Measurements from ENCODE around the gene LETM1. TPM values are rescaled to one million over a fixed set of nuclear protein-coding genes. Genes with fewer than 3 reads are reported as not detected.

Gene LETM1
- total and polyA plus RNA-seq, 12 donors = 20.7 to 117 (median 37.9) TPM

DNA sequence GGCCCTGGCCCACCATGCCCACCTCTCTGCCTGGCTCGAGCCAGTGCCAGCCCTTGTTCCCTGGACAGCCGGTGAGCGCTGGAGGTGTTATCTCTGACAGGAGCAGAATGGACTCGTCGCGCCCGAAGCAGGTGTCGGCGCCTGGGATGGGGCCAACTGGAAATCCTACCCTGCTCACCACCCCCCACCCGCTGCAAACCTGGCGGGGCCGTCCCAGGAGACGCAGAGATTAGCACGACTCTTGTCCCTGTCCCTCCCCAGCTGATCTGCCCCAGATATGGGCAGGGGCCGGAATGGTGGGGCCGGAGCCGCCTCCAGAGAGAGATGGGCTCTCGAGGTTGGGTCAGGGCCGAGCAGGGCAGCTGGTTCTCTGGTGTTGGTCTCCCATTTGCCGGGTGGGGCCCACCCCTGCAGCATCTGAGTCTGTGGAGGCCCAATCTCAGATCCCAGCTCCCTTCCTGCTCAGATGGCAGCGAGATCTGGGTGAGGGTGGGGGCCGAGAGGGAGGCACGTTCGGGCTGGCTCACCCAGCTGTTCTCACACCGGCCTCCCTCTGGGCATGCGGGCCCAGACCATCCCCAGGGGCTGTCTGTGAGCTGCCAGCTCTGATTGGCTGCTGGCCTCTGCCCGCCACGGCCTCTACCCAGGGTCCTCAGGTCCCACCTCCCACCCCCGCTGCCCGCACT, 83.0 kb downstream of the LETM1 start:
- no peaks in the 10 kb centered on the region for H3K9me3 ChIP-seq (replicated peaks in 1 of 3)
- TF ChIP-seq, protein P1, sequence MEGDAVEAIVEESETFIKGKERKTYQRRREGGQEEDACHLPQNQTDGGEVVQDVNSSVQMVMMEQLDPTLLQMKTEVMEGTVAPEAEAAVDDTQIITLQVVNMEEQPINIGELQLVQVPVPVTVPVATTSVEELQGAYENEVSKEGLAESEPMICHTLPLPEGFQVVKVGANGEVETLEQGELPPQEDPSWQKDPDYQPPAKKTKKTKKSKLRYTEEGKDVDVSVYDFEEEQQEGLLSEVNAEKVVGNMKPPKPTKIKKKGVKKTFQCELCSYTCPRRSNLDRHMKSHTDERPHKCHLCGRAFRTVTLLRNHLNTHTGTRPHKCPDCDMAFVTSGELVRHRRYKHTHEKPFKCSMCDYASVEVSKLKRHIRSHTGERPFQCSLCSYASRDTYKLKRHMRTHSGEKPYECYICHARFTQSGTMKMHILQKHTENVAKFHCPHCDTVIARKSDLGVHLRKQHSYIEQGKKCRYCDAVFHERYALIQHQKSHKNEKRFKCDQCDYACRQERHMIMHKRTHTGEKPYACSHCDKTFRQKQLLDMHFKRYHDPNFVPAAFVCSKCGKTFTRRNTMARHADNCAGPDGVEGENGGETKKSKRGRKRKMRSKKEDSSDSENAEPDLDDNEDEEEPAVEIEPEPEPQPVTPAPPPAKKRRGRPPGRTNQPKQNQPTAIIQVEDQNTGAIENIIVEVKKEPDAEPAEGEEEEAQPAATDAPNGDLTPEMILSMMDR (IDR thresholded peaks at IDR 0.05) = no peak
- TF ChIP-seq POLR2A (IDR thresholded peaks at IDR 0.05) = no peak
- intact Hi-C loops (cut with DNase I) = no loop called here
- H3K27me3 ChIP-seq = no peaks in the 10 kb centered on the region
- no peak overlapping the region for H3K27ac ChIP-seq
- H3K4me1 ChIP-seq (replicated peaks in 1 of 2) = no peaks in the 10 kb centered on the region
- 74 to 92% (median 89%) methylated on average over 23 to 30 of the region's 30 CpGs; no CpG with 5 or more reads in 1 of the 4 donors for WGBS, 4 donors
- H3K36me3 ChIP-seq (replicated peaks in 1 of 2) = no peaks in the 10 kb centered on the region
- H3K4me3 ChIP-seq = no peak overlapping the region
- no peak for DNase-seq

DNA sequence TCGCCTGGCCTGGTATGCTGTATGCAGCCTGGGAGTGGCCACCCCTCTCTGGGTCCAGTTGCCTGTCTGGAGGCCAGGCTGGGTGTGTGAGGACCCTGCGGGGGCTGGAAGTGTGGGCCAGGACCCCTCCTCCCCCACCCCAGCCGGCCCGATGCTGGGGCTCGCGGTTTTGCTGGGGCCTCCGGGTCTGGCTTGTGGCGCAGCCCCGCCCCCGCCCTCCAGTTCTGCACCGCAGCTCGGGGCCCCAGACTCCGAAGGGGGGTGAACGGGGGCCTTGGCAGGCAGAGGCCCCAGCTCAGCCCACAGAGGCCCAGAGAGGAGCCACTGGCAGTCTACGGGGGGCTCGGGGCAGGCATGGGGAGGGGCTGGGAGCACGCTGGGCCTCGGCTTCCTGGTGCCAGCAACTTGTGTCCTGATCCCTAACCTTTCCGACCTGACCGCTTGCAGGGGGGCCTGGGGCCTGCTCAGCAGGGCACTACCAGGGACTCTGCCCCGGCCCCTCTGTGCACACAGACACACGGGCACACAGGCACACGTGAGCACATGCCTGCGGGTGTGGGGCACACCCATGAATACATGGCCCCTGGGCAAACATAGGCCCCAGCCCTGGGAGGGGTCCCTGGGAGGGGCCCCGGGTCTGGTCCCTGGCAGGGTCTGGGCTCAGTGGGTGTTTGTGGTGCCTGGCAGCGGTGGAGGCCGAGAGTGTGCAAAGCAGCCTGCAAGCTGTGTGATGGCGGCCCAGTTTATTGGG, 84.2 kb downstream of the LETM1 start:
- DNase-seq = no peak
- Histone ChIP-seq H3K4me3 (no peak overlapping the region), H3K9me3 (replicated peaks in 1 of 3) (no peaks in the 10 kb centered on the region), H3K27me3 (no peaks in the 10 kb centered on the region), H3K4me1 (replicated peaks in 1 of 2) (peaks cover 3 to 4% of the 10 kb centered on the region in 2 donors), H3K36me3 (replicated peaks in 1 of 2) (no peaks in the 10 kb centered on the region), H3K27ac (no peak overlapping the region)
- WGBS, 4 donors = 56 to 75% (median 66%) methylated on average over 4 to 27 of the region's 28 CpGs
- intact Hi-C loops (cut with DNase I) = no loop called here
- TF ChIP-seq, protein P1 (IDR thresholded peaks at IDR 0.05) = no peak
- TF ChIP-seq POLR2A (IDR thresholded peaks at IDR 0.05) = no peak

DNA sequence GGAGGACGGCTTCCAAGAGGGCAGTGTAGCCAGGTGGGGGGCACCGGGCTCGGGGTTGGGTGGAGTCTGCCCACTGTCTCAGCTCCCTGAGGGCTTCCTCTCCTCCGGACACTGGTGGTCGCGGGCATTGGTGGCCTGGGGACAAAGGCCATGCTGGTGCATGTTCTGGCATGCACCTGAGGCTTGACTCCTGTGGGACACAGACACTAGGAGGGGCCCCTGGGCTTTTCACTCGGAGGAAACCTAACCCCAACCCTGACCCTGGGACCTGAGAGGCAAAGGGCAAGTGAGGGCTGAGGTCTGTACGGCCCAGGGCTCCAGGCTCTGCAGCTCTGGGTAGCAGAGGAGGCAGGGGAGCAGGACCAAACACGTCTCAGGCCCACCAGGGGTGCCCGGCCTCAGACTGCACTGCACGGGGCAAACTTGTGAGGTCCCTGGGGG, 85.1 kb downstream of the LETM1 start:
- 40 to 88% (median 85%) methylated on average over 1 to 11 of the region's 11 CpGs for WGBS, 4 donors
- no peaks in the 10 kb centered on the region for H3K27me3 ChIP-seq
- TF ChIP-seq, protein P1 (IDR thresholded peaks at IDR 0.05) = no peak
- TF ChIP-seq POLR2A (IDR thresholded peaks at IDR 0.05) = no peak

DNA sequence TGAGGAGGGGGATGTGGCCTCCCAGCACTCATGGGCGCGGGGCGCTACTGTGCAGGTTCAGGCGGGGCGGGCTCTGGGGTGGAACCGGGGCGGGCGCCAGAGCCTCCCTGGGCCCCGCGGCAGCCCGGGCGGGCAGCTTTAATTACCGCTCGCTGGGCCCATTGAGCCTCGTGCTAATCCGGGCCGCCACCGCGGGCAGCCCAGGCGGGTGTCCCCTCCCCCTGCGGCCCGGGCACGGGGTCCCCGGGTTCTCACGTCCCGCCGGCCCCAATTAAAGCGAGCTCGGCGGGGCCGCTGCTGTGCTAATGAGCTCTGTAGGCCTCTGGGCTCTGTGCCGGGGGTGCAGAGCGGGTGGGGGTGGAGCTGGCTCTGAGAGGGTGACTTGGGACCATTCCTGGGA, 85.7 kb downstream of the LETM1 start:
- Histone ChIP-seq H3K36me3 (replicated peaks in 1 of 2) (no peaks in the 10 kb centered on the region), H3K27ac (no peak overlapping the region), H3K9me3 (replicated peaks in 1 of 3) (no peaks in the 10 kb centered on the region), H3K4me1 (replicated peaks in 1 of 2) (peaks cover 8 to 12% of the 10 kb centered on the region in 2 donors), H3K27me3 (no peaks in the 10 kb centered on the region), H3K4me3 (no peak overlapping the region)
- TF ChIP-seq POLR2A (IDR thresholded peaks at IDR 0.05) = no peak
- 68 to 83% (median 73%) methylated on average over 7 to 33 of the region's 33 CpGs; no CpG with 5 or more reads in 1 of the 4 donors for WGBS, 4 donors
- no peak for DNase-seq
- intact Hi-C loops (cut with DNase I) = no loop called here

More for the DNA sequence above, 85.1 kb downstream of the LETM1 start:
- no peak overlapping the region for H3K27ac ChIP-seq
- H3K4me1 ChIP-seq (replicated peaks in 1 of 2) = peaks cover 8 to 12% of the 10 kb centered on the region in 2 donors
- no peak for DNase-seq
- no peaks in the 10 kb centered on the region for H3K9me3 ChIP-seq (replicated peaks in 1 of 3)
- intact Hi-C loops (cut with DNase I) = no loop called here
- H3K4me3 ChIP-seq = no peak overlapping the region
- H3K36me3 ChIP-seq (replicated peaks in 1 of 2) = no peaks in the 10 kb centered on the region

Data from adrenal gland (tissue), 12 donors.